ENCODE data around the gene PAQR9. TPM values are rescaled to one million over a fixed set of nuclear protein-coding genes. Genes with fewer than 3 reads are reported as not detected.

PAQR9 gene
- total and polyA plus RNA-seq, 9 of the 15 experiments (the other 6 are each of a cell fraction or from before 2014, with no cell fraction given), result 0.04 to 0.58 (median 0.22) TPM

- TF ChIP-seq FOXJ2 (tag; IDR thresholded peaks at IDR 0.05) (no peak), BRCA1 (IDR thresholded peaks at IDR 0.05) (no peak), BRCA1 (CRISPR knock-in tag; IDR thresholded peaks at IDR 0.05) (no peak), XRCC4 (IDR thresholded peaks at IDR 0.05; ENCODE audit: extremely low read depth, insufficient read depth, insufficient read length) (no peak), MCM7 (IDR thresholded peaks at IDR 0.05) (no peak), NR2C1 (IDR thresholded peaks at IDR 0.05) (no peak), NR2C1 (tag; IDR thresholded peaks at IDR 0.05) (no peak), CTBP1 (IDR thresholded peaks at IDR 0.05; ENCODE audit: borderline replicate concordance) (0 out of 2 replicates have a peak, but pooled peaks have one; percentile 29), ZNF444 (CRISPR knock-in tag; IDR thresholded peaks at IDR 0.05) (no peak), ZNF75A (CRISPR knock-in tag; IDR thresholded peaks at IDR 0.05) (no peak), RUNX1 (IDR thresholded peaks at IDR 0.05; ENCODE audit: low read depth) (no peak), TCF3 (CRISPR knock-in tag; IDR thresholded peaks at IDR 0.05) (no peak), POLR3G (IDR thresholded peaks at IDR 0.05; ENCODE audit: extremely low read depth, insufficient read length, insufficient replicate concordance) (no peak), POLR2AphosphoS5 (IDR thresholded peaks at IDR 0.05; ENCODE audit: control insufficient read depth, insufficient read depth, low read depth, low read length) (no peak), EHMT2 (IDR thresholded peaks at IDR 0.05) (peak; percentile 38; the same call in 1 of the 2 replicates), ZNF699 (CRISPR knock-in tag; IDR thresholded peaks at IDR 0.05; ENCODE audit: insufficient replicate concordance) (no peak), JUNB (CRISPR knock-in tag; conservative IDR thresholded peaks at IDR 0.05) (no peak), ZNF408 (CRISPR knock-in tag; IDR thresholded peaks at IDR 0.05; ENCODE audit: low read depth) (no peak), ZNF764 (CRISPR knock-in tag; IDR thresholded peaks at IDR 0.05; ENCODE audit: low read depth) (no peak), THRAP3 (IDR thresholded peaks at IDR 0.05; ENCODE audit: borderline replicate concordance) (no peak), PPARD (CRISPR knock-in tag; IDR thresholded peaks at IDR 0.05) (no peak), MXD1 (CRISPR knock-in tag; IDR thresholded peaks at IDR 0.05; ENCODE audit: borderline replicate concordance, poor library complexity, severe bottlenecking) (no peak), ZNF766 (CRISPR knock-in tag; conservative IDR thresholded peaks at IDR 0.05) (no peak), ZNF696 (CRISPR knock-in tag; conservative IDR thresholded peaks at IDR 0.05) (no peak), CREM (IDR thresholded peaks at IDR 0.05; ENCODE audit: low read depth) (0 out of 2 replicates have a peak, but pooled peaks have one; percentile 40), ZNF174 (CRISPR knock-in tag; IDR thresholded peaks at IDR 0.05) (no peak)
- TF ChIP-seq, protein P1, sequence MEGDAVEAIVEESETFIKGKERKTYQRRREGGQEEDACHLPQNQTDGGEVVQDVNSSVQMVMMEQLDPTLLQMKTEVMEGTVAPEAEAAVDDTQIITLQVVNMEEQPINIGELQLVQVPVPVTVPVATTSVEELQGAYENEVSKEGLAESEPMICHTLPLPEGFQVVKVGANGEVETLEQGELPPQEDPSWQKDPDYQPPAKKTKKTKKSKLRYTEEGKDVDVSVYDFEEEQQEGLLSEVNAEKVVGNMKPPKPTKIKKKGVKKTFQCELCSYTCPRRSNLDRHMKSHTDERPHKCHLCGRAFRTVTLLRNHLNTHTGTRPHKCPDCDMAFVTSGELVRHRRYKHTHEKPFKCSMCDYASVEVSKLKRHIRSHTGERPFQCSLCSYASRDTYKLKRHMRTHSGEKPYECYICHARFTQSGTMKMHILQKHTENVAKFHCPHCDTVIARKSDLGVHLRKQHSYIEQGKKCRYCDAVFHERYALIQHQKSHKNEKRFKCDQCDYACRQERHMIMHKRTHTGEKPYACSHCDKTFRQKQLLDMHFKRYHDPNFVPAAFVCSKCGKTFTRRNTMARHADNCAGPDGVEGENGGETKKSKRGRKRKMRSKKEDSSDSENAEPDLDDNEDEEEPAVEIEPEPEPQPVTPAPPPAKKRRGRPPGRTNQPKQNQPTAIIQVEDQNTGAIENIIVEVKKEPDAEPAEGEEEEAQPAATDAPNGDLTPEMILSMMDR (IDR thresholded peaks at IDR 0.05 in 2 of 3, conservative IDR thresholded peaks at IDR 0.05 in 1 of 3; ENCODE audit: insufficient read depth in 2 of 3, low read depth in 1 of 3, low read length in 3 of 3), result peak in 2 of 3 experiments; percentile 32 to 48; a peak in 4 of 6 replicates
- TF ChIP-seq, protein P2, sequence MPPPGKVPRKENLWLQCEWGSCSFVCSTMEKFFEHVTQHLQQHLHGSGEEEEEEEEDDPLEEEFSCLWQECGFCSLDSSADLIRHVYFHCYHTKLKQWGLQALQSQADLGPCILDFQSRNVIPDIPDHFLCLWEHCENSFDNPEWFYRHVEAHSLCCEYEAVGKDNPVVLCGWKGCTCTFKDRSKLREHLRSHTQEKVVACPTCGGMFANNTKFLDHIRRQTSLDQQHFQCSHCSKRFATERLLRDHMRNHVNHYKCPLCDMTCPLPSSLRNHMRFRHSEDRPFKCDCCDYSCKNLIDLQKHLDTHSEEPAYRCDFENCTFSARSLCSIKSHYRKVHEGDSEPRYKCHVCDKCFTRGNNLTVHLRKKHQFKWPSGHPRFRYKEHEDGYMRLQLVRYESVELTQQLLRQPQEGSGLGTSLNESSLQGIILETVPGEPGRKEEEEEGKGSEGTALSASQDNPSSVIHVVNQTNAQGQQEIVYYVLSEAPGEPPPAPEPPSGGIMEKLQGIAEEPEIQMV (tag; conservative IDR thresholded peaks at IDR 0.05; ENCODE audit: low read depth), result no peak
Measured at GRCh38 chr3:142958707-142959106, 4.8 kb downstream of the PAQR9 start (continued).

Data from K562 (cell line).